GM21576 (cell line): ENCODE data around the gene AGGF1.
A peak's percentile ranks its signal among the peaks of the same experiment; 100 is the strongest.
"Not testable (repeated sequence)": the region's sequence is repeated elsewhere in the genome, so short reads cannot be mapped to it uniquely, and the experiment has no call there.

ENCODE experiments used
- ATAC-seq: cut with Tn5 transposase; IDR thresholded peaks from one replicate; pipeline ENCODE4 v1.9.1; 2021; ENCODE audit warnings: mild to moderate bottlenecking, moderate library complexity; ENCODE audit not compliant: unreplicated experiment

The AGGF1 gene

GRCh38 chr5:77024490-77024889 lies 5.7 kb upstream of the AGGF1 start:
- ATAC-seq: no peak

GRCh38 chr5:77028631-77029375 lies 1.4 kb upstream of the AGGF1 start:
- no peak for ATAC-seq

GRCh38 chr5:77029376-77029885 lies 773 bp upstream of the AGGF1 start:
- ATAC-seq: no peak

GRCh38 chr5:77031891-77032290 lies 1.7 kb downstream of the AGGF1 start:
- ATAC-seq: no peak

GRCh38 chr5:77032635-77033034 lies 2.4 kb downstream of the AGGF1 start:
- no peak for ATAC-seq

- no peak for ATAC-seq
Observed at GRCh38 chr5:77033338-77033737, 3.1 kb downstream of the AGGF1 start.

GRCh38 chr5:77035950-77036349 lies 5.7 kb downstream of the AGGF1 start:
- ATAC-seq: no peak

GRCh38 chr5:77046416-77047073 lies 16.3 kb downstream of the AGGF1 start:
- ATAC-seq: no peak

- no peak for ATAC-seq
Observed at GRCh38 chr5:77064040-77064439, 33.8 kb downstream of the AGGF1 start.

GRCh38 chr5:77065256-77065655 lies 35.1 kb downstream of the AGGF1 start:
- no peak for ATAC-seq

- peak; percentile 39 for ATAC-seq
Observed at GRCh38 chr5:77066184-77066583, 36.0 kb downstream of the AGGF1 start.

- ATAC-seq: peak; percentile 72
Observed at GRCh38 chr5:77066823-77067442, 36.7 kb downstream of the AGGF1 start.

GRCh38 chr5:77073667-77074066 lies 43.5 kb downstream of the AGGF1 start:
- no peak for ATAC-seq

- ATAC-seq: no peak
Observed at GRCh38 chr5:77074745-77075144, 44.5 kb downstream of the AGGF1 start.

- ATAC-seq: peak; percentile 75
Observed at GRCh38 chr5:77076961-77077828, 47.0 kb downstream of the AGGF1 start.

- ATAC-seq: peak; percentile 8
Observed at GRCh38 chr5:77077829-77078176, 47.6 kb downstream of the AGGF1 start.

GRCh38 chr5:77080479-77080878 lies 50.3 kb downstream of the AGGF1 start:
- ATAC-seq: not testable (repeated sequence)

- ATAC-seq: no peak
Observed at GRCh38 chr5:77080905-77081304, 50.7 kb downstream of the AGGF1 start.

- ATAC-seq: no peak
Observed at GRCh38 chr5:77082280-77082679, 52.1 kb downstream of the AGGF1 start.

GRCh38 chr5:77083088-77083487 lies 52.9 kb downstream of the AGGF1 start:
- ATAC-seq: no peak

- no peak for ATAC-seq
Observed at GRCh38 chr5:77086368-77086688, 56.1 kb downstream of the AGGF1 start.
